HG02588 (cell line): ENCODE measurements around the gene FGD3.
"Not testable (repeated sequence)": the region's sequence is repeated elsewhere in the genome, so short reads cannot be mapped to it uniquely, and the experiment has no call there.

Source experiments
- ATAC-seq: cut with Tn5 transposase; IDR thresholded peaks from one replicate; pipeline ENCODE4 v1.9.1; 2021; ENCODE audit warnings: mild to moderate bottlenecking, moderate library complexity; ENCODE audit not compliant: unreplicated experiment

Gene FGD3, protein sequence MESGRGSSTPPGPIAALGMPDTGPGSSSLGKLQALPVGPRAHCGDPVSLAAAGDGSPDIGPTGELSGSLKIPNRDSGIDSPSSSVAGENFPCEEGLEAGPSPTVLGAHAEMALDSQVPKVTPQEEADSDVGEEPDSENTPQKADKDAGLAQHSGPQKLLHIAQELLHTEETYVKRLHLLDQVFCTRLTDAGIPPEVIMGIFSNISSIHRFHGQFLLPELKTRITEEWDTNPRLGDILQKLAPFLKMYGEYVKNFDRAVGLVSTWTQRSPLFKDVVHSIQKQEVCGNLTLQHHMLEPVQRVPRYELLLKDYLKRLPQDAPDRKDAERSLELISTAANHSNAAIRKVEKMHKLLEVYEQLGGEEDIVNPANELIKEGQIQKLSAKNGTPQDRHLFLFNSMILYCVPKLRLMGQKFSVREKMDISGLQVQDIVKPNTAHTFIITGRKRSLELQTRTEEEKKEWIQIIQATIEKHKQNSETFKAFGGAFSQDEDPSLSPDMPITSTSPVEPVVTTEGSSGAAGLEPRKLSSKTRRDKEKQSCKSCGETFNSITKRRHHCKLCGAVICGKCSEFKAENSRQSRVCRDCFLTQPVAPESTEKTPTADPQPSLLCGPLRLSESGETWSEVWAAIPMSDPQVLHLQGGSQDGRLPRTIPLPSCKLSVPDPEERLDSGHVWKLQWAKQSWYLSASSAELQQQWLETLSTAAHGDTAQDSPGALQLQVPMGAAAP

GRCh38 chr9:92947268-92948037, at the start of gene FGD3:
TSS of gene FGD3 (plus strand) at chr9:92947523. CDS start at chr9:92976257, 28,734 bp downstream.
- no peak for ATAC-seq

DNA sequence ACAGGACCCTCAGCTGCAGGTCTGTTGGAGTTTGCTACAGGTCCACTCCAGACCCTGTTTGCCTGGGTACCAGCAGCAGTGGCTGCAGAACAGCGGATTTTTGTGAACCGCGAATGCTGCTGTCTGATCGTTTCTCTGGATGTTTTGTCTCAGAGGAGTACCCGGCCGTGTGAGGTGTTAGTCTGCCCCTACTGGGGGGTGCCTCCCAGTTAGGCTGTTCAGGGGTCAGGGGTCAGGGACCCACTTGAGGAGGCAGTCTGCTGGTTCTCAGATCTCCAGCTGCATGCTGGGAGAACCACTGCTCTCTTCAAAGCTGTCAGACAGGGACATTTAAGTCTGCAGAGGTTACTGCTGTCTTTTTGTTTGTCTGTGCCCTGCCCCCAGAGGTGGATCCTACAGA, 42.2 kb upstream of the FGD3 start:
- not testable (repeated sequence) for ATAC-seq

- no peak for ATAC-seq
These were observed 35.5 kb upstream of the FGD3 start for GRCh38 chr9:92911511-92912475.

DNA sequence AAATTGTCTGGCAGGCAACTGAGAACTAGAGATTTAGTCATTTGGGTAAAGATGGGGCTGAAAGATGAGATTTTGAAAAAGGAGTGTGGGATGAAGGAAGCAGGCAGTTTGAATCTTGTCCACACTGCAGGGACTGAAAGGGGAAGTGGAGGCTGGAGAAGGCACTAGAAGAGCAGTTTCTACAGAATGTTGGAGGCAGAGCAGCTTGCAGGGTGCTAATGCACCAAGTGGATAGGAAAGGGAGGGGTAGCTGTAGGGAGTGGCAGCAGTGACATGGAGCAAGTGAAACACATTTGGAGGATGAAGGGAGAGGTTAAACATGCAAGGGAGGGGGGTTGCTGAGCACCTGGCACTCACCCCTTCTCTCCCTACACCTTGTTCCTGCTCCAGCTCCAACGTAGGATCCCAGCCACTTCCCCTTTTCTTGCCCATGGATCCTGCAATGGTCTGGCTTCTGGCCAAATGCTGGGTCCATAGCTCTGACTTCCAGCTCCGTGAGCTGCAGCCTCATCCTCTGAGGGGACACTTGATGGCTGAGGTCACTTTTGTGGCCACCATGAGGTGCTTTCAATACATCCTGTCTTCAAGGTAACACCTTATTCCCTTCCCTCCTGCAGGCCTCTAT, 30.0 kb upstream of the FGD3 start:
- ATAC-seq: no peak

DNA sequence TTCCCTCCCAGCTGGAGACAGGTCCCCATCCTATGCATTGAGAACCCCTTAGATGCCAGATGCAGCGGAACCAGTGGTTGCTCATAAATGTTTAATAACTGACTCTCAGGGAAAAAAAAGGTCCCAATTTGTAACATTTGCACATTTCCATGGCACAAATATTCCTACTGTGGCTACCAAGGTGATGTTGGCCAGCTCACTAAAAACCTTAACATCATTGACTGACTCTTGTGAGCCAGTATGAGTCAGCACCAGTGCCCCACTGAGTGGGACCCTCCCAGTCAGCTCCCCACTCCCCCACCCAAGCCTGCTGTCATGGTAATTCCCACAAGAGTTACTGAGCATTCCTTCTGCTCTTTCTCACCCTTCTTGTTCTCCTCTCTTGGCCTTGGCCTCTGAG, 26.9 kb upstream of the FGD3 start:
- no peak for ATAC-seq

DNA sequence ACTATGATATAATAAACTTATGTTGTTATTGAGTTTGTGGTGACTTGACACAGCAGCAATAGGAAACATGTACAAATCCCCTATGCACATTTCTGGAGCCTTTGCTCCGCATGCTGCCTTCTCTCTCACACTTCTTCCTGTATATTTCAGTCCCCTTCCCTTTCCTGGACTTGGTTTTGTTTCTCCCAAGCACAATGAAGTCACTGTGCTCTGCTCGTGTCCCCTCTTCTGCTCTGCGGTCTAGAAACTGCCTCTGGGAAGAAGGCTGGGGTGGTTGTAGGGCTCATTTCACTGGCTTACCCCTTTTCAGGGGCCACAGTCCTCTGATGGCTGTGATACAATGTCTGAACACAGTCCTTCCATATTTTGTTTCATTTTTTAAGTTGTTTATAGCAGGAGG, 15.7 kb upstream of the FGD3 start:
- no peak for ATAC-seq

DNA sequence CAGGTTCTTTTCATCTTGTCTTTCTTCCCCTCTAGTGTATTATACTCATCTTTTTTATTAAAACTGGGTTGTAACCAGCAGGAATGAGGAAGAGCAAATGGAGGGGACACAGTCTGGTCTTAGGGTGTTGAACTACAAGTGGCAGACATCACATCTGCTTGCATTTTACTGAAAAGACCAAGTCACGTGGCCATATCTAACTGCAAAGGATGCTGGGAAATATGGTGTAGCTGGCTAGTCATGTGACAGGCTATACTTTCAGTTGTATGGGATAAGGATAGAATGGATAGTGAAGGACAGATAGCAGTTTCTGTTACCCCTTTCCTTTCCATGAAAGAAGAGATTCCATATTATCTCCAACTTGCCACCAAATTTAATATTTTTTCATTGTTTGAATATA, 13.0 kb upstream of the FGD3 start:
- ATAC-seq: no peak

- ATAC-seq: no peak
These were observed 9.3 kb upstream of the FGD3 start for GRCh38 chr9:92938025-92938424.

- ATAC-seq: no peak
These were observed 5.5 kb upstream of the FGD3 start for GRCh38 chr9:92941861-92942260.

DNA sequence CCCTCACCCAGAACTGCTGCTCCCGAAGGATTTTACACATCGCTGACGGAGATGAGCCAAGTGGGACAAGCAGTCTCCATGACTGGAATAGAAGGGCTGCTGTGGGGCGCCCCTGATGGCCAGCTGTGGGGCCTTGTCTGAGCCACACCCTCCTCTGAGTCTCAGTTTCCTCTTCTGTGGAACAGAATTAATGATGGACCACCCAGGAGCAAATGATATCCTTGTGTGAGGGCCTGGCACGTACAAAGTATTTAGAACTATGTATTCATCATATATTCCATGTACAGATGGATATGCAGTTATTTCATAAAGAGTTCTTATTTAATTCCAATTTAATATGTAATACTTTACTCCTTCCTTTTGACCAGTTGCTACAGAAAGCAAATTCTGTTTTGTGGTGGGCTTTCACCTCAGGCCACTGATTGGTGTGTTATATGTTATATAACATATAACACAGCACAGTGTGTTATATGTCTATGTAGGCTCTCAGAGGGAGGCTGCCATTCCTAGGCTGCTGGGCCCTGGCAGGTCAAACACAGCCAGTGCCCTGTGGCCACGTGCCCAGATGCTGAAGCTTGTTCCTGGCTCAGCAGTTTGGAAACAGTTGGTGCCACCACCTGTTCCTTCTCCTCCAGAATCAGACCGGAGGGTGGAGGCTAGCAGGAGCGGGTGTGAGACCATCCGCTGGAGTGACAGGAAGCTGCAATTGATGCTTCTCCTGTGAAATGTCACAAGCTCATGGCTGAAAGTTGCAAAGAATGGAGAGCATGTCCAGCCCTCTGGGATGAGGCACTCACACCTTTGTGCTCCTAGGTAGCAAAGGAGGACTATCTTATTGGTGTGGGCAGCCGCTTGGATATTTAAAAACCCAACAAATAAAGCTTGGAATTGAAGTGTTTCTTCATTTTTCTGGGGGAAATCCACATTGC, 4.4 kb upstream of the FGD3 start:
- no peak for ATAC-seq

- no peak for ATAC-seq
These were observed 2.4 kb upstream of the FGD3 start for GRCh38 chr9:92944921-92945320.

GRCh38 chr9:92945796-92946195, 1.5 kb upstream of the FGD3 start:
- no peak for ATAC-seq

DNA sequence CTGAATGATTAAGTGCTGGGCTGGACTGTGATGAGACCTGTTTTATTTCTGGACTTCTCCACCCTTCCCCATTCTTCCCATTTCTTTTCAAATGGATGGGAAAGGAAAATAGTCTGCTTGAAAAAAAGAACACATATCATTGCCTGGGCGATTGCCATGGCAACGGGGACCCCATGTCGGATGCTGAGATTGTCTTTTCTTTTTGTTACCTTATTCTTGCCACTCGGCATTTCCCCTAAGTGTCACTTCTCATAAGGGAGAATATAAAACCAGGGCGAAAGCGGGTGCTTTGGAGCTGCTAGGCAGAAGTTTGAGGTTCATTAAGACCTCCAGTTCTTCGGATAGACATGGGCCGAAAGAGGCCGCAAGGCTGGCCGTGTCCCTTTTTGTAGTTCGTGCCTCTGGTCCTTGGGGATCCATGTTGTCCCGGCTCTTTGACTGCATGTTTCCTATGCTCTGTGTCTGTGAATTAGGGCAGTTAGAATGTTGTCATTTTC, 763 bp downstream of the FGD3 start:
- ATAC-seq: no peak

GRCh38 chr9:92948632-92949031, 1.3 kb downstream of the FGD3 start:
- ATAC-seq: no peak

GRCh38 chr9:92949266-92949982, 2.1 kb downstream of the FGD3 start:
- no peak for ATAC-seq

DNA sequence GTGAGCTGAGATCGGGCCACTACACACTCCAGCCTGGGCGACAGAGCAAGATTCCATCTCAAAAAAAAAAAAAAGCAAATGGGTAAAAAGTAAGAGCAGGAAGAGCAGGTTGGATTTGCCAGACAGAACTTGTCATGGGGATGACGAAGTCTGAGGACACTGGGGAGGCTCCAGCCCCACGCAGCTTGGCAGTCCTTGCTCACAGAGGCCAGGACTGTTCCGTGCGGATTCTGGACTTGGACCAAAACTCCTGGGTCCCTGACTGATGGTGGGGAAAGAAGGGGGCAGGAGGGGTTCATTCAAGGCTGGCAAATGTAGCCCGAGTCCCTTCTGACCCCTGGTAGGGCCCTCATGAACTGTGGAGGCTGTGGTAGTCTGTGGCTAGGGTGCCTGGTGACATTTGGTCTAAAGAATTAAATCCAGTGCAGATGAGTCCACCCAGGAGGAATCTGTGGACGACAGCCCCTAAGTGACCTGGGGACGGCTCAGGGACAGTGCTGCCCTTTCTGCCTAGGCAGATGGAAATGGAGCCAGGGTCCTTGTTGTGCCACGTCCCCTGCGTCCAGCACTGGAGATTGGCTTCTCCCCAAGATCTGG, 3.1 kb downstream of the FGD3 start:
- ATAC-seq: no peak

DNA sequence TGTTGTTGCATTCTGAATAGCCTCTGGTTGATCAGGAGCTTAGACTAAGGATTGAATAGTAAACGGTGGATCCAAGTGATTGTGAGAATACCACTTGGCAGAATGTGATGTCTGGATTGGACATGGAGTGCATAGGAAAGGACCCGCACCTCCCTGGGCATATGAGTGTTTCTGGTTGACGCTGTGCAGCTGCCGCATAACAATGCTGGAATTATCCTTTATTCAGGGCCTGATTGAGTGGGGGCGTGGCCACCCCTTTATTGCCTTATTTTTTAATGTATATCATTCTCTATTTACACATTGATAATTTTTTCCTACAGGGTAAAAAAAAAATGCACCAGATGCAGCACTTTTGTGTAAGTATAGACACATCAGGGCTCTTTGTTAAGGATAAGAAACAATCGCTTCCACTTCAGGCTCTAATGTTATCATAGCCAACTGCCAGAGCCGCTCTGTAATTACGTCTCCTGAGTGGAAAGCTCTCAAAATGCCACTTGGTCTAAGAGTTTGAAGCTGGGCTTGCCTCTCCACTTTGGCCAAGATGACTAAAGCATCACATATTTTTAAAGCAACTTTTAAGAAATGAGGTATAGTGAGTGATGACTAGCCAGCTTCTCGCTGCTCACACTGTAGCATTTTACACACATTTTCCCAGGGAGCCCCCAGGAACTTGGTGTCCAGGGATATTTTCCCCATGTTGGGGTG, 5.7 kb downstream of the FGD3 start:
- ATAC-seq: no peak
